Breast epithelium (tissue), 3 donors: ENCODE data around the gene ATAD3A.
"Not testable (repeated sequence)": the region's sequence is repeated elsewhere in the genome, so short reads cannot be mapped to it uniquely, and the experiment has no call there.

Experiments
- CTCF ChIP-seq, 3 donors: fragments of 450-650 bp; IDR thresholded peaks; one replicate each; pipeline ENCODE4 v1.5.1; 2016 to 2017; ENCODE audit warnings: antibody characterized with exemption in 3 of 3, mild to moderate bottlenecking in 3 of 3, moderate library complexity in 3 of 3
- POLR2A ChIP-seq: fragments of 450-650 bp; IDR thresholded peaks from one replicate; pipeline ENCODE4 v1.6.1; 2016; ENCODE audit warnings: antibody characterized with exemption, mild to moderate bottlenecking, moderate library complexity
- POLR2AphosphoS5 ChIP-seq, 3 donors: sonication (generic); formaldehyde crosslinking; IDR thresholded peaks; one replicate each; pipeline ENCODE4 v1.6.1; 2017; ENCODE audit warnings: antibody characterized with exemption in 3 of 3

- not testable (repeated sequence) for TF ChIP-seq CTCF (IDR thresholded peaks at IDR 0.05); POLR2A; POLR2AphosphoS5 (IDR thresholded peaks at IDR 0.05)
Measured at GRCh38 chr1:1513675-1514074, 1.7 kb downstream of the ATAD3A start.
